Thyroid gland (tissue), 4 donors: Measurements from ENCODE around the gene TMEM126B. TPM values are rescaled to one million over a fixed set of nuclear protein-coding genes. Genes with fewer than 3 reads are reported as not detected.
"Not testable (repeated sequence)": the region's sequence is repeated elsewhere in the genome, so short reads cannot be mapped to it uniquely, and the experiment has no call there.

Source experiments
- DNase-seq, 2 donors: peaks; one replicate each; pipeline ENCODE4 v3.0.0-alpha.2; 2019
- H3K27ac ChIP-seq, 3 donors: fragments of 200-600 bp; sonication (generic); 1 replicate in 2 of 3; 2 replicates in 1 of 3; pipeline ENCODE4 v1.5.1; 2016 to 2019; ENCODE audit warnings: mild to moderate bottlenecking in 1 of 3, moderate library complexity in 1 of 3
- H3K27me3 ChIP-seq: fragments of 200-600 bp; sonication (generic); one replicate; pipeline ENCODE4 v1.5.1; 2019
- H3K36me3 ChIP-seq, 2 donors: fragments of 200-600 bp; sonication (generic); one replicate each; pipeline ENCODE4 v1.5.1; 2016 to 2019
- H3K4me1 ChIP-seq, 2 donors: fragments of 200-600 bp; sonication (generic); one replicate each; pipeline ENCODE4 v1.5.1; 2017 to 2019
- H3K4me3 ChIP-seq, 3 donors: fragments of 200-600 bp; sonication (generic); replicated peaks in 1 of 3; 1 replicate in 2 of 3; 2 replicates in 1 of 3; pipeline ENCODE4 v1.5.1; 2016; ENCODE audit warnings: mild to moderate bottlenecking in 1 of 3
- H3K9me3 ChIP-seq: fragments of 200-600 bp; sonication (generic); one replicate; pipeline ENCODE4 v1.5.1; 2017
- POLR2A ChIP-seq, 2 donors: fragments of 450-650 bp; IDR thresholded peaks; one replicate each; pipeline ENCODE4 v1.6.1; 2017; ENCODE audit warnings: antibody characterized with exemption in 2 of 2, mild to moderate bottlenecking in 2 of 2, moderate library complexity in 1 of 2
- WGBS, 2 donors: methylation state at CpG; one replicate each; pipeline ENCODE4 v1.1.5; 2017; 5-methylcytosine and 5-hydroxymethylcytosine counted together
- intact Hi-C: fragments of 100-400 bp; cut with DNase I; formaldehyde crosslinking; loops from one replicate; pipeline ENCODE4 v1.15.1; 2023
- total RNA-seq, 4 donors: library from RNA; depleted of rRNA; stranded (reverse); fragments of >200 nt; gene quantifications; one replicate each; pipeline ENCODE4 v1.2.3, GENCODE V29; 2016
- TF ChIP-seq, protein P1 (sequence below), 6 experiments: fragments of 200-600 bp in 3 of 6; fragments of 450-650 bp in 3 of 6; sonication (generic) in 3 of 6; IDR thresholded peaks; one replicate each; pipeline ENCODE4 v1.5.1; 2016 to 2019; ENCODE audit warnings: antibody characterized with exemption in 6 of 6, mild to moderate bottlenecking in 2 of 6, inconsistent platforms in 1 of 6, moderate library complexity in 1 of 6

Gene TMEM126B
- total RNA-seq, 4 donors from 2014 or later = 45.6 to 65.7 (median 62.0) TPM

- Histone ChIP-seq H3K4me1 (peaks cover 7 to 11% of the 10 kb centered on the region in 2 donors), H3K27ac (no peak overlapping the region), H3K9me3 (no peaks in the 10 kb centered on the region), H3K27me3 (no peaks in the 10 kb centered on the region), H3K36me3 (no peaks in the 10 kb centered on the region), H3K4me3 (no peak overlapping the region)
- intact Hi-C loops = no loop called here
- DNase-seq = no peak
- 90 to 97% methylated on average over 3 of the region's 3 CpGs for WGBS, 2 donors
- TF ChIP-seq, protein P1, sequence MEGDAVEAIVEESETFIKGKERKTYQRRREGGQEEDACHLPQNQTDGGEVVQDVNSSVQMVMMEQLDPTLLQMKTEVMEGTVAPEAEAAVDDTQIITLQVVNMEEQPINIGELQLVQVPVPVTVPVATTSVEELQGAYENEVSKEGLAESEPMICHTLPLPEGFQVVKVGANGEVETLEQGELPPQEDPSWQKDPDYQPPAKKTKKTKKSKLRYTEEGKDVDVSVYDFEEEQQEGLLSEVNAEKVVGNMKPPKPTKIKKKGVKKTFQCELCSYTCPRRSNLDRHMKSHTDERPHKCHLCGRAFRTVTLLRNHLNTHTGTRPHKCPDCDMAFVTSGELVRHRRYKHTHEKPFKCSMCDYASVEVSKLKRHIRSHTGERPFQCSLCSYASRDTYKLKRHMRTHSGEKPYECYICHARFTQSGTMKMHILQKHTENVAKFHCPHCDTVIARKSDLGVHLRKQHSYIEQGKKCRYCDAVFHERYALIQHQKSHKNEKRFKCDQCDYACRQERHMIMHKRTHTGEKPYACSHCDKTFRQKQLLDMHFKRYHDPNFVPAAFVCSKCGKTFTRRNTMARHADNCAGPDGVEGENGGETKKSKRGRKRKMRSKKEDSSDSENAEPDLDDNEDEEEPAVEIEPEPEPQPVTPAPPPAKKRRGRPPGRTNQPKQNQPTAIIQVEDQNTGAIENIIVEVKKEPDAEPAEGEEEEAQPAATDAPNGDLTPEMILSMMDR (IDR thresholded peaks at IDR 0.05) = no peak
Observed at GRCh38 chr11:85666687-85667086, 38.3 kb downstream of the TMEM126B start.

GRCh38 chr11:85668157-85668556 lies 39.8 kb downstream of the TMEM126B start:
- Histone ChIP-seq H3K36me3 (no peaks in the 10 kb centered on the region), H3K4me1 (peaks cover 1 to 6% of the 10 kb centered on the region in 2 donors), H3K27ac (no peak overlapping the region), H3K27me3 (no peaks in the 10 kb centered on the region), H3K4me3 (no peak overlapping the region), H3K9me3 (no peaks in the 10 kb centered on the region)
- 95 to 97% methylated on average over 1 of the region's 1 CpG for WGBS, 2 donors
- intact Hi-C loops = no loop called here
- no peak for TF ChIP-seq POLR2A (IDR thresholded peaks at IDR 0.05)
- DNase-seq = no peak

GRCh38 chr11:85670949-85671663 lies 42.7 kb downstream of the TMEM126B start:
- H3K27me3 ChIP-seq, H3K4me3 ChIP-seq, H3K4me1 ChIP-seq, H3K36me3 ChIP-seq, H3K27ac ChIP-seq, intact Hi-C loops, DNase-seq, H3K9me3 ChIP-seq: not testable (repeated sequence)

- Histone ChIP-seq H3K36me3 (no peaks in the 10 kb centered on the region), H3K4me3 (no peak overlapping the region), H3K27me3 (no peaks in the 10 kb centered on the region), H3K9me3 (no peaks in the 10 kb centered on the region), H3K4me1 (no peaks in the 10 kb centered on the region), H3K27ac (no peak overlapping the region)
- TF ChIP-seq POLR2A (IDR thresholded peaks at IDR 0.05) = no peak
- TF ChIP-seq, protein P1 (IDR thresholded peaks at IDR 0.05) = no peak
- DNase-seq = no peak
- intact Hi-C loops = no loop called here
- WGBS, 2 donors = 83 to 88% methylated on average over 8 of the region's 8 CpGs
Observed at GRCh38 chr11:85672105-85672902, 43.9 kb downstream of the TMEM126B start.

DNA sequence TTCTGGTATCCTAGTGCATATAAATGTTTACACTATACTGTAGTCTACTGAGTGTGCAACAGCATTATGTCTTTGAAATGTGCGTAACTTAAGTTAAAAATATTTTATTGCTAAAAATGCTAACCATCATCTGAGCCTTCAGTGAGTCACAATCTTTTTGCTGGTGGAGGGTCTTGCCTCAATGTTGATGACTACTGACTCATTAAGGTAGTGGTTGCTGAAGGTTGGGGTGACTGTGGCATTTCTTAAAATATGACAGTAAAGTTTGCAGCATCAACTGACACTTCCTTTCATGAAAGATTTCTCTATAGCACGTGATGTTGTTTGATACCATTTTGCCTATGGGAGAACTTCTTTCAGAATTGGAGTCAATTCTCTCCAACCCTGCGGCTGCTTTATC lies 45.0 kb downstream of the TMEM126B start:
- TF ChIP-seq, protein P1 (IDR thresholded peaks at IDR 0.05) = no peak
- TF ChIP-seq POLR2A (IDR thresholded peaks at IDR 0.05) = no peak
- no peaks in the 10 kb centered on the region for H3K36me3 ChIP-seq
- WGBS, 2 donors = 90 to 94% methylated on average over 3 of the region's 3 CpGs
- H3K27me3 ChIP-seq = no peaks in the 10 kb centered on the region
- H3K9me3 ChIP-seq = no peaks in the 10 kb centered on the region
- no peak overlapping the region for H3K4me3 ChIP-seq
- DNase-seq = no peak
- H3K4me1 ChIP-seq = no peaks in the 10 kb centered on the region
- intact Hi-C loops = no loop called here
- no peak overlapping the region for H3K27ac ChIP-seq

DNA sequence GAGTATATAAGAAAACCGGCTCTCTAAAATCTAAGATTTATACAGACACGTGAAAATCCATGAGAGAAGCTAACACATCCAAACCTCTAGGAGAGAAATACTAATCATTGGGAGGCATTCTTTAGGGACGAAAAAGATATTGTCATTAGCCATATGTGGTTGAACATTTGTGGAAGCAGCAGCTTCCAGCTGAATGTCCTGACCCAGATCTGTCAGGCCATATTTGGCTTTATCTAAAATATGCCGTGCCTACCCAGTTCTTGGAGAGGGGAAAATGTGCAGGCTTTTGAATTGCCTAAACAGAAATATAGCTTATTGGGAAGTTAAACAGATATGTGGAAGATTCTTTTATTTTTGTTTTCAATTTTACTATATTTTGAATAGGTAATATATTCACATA lies 51.2 kb downstream of the TMEM126B start:
- Histone ChIP-seq H3K36me3 (no peaks in the 10 kb centered on the region), H3K4me1 (peaks cover 4 to 5% of the 10 kb centered on the region in 2 donors), H3K9me3 (no peaks in the 10 kb centered on the region), H3K4me3 (no peak overlapping the region), H3K27me3 (no peaks in the 10 kb centered on the region), H3K27ac (no peak overlapping the region)
- 66 to 94% methylated on average over 4 of the region's 4 CpGs for WGBS, 2 donors
- intact Hi-C loops = no loop called here
- DNase-seq = no peak
- TF ChIP-seq, protein P1 (IDR thresholded peaks at IDR 0.05) = no peak
- no peak for TF ChIP-seq POLR2A (IDR thresholded peaks at IDR 0.05)
